ENCODE data around the gene SNAPC3. TPM values are rescaled to one million over a fixed set of nuclear protein-coding genes. Genes with fewer than 3 reads are reported as not detected.

Gene SNAPC3
- total and polyA plus RNA-seq, 2 of the 4 experiments (the other 2 are of a cell fraction) = 22.0 to 31.0 TPM

DNA sequence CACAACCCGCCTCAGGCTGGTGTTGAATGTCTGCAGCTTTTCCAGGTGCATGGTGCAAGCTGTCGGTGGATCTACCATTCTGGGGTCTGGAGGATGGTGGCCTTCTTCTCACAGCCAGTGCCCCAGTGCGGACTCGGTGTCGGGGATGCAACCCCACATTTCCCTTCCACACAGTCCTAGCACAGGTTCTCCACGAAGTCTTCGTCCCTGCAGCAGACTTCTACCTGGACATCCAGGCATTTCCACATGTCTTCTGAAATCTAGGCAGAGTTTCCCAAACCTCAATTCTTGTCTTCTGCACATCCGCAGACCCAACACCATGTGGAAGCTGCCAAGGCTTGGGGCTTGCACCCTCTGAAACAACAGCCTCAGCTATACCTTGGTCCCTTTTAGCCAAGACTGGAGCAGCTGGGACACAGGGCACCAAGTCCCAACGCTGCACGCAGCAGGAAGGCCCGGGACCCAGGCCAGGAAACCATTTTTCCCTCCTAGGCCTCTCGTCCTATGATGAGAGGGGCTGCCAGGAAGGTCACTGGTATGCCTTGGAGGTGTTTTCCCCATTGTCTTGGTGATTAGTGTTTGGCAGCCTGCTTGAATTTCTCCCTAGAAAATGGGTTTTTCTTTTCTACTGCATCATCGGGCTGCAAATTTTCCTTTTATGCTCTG, 69.9 kb downstream of the SNAPC3 start:
- H2BK15ac ChIP-seq (ENCODE audit: low read depth, low read length) = no peak overlapping the region
- H4K20me1 ChIP-seq (ENCODE audit: insufficient read depth, low read length) = peaks cover 5% of the 10 kb centered on the region; the same call in 1 of the 2 replicates
- no peak overlapping the region for H3K14ac ChIP-seq (replicated peaks; ENCODE audit: low read depth, low read length)
- H3K23ac ChIP-seq (ENCODE audit: low read depth, low read length) = no peak overlapping the region
- peaks cover 7% of the 10 kb centered on the region for H3K36me3 ChIP-seq (ENCODE audit: control insufficient read depth, insufficient read depth, low read length)
- H2AK9ac ChIP-seq (replicated peaks; ENCODE audit: low read depth, low read length, poor library complexity) = no peak overlapping the region
- H3K4me3 ChIP-seq (ENCODE audit: insufficient read depth, low read depth, low read length) = no peak overlapping the region
- no peak overlapping the region for H2BK20ac ChIP-seq (ENCODE audit: low read depth, low read length)
- intact Hi-C loops (cut with micrococcal nuclease) = no loop called here
- ChIA-PET POLR2A (ENCODE audit: unreplicated experiment) (no interaction called here), CTCF (no interaction called here)
- H4K8ac ChIP-seq (ENCODE audit: low read depth in 2 of 2, low read length in 2 of 2) = no peak overlapping the region
- no peak overlapping the region for H2BK5ac ChIP-seq (ENCODE audit: low read depth, low read length, poor library complexity, severe bottlenecking)
- ATAC-seq (ENCODE audit: low read depth) (no peak), DNase-seq (no peak)
- H3K4ac ChIP-seq (ENCODE audit: low read depth, low read length) = no peak overlapping the region
- H2AK5ac ChIP-seq (ENCODE audit: low read depth, low read length) = no peak overlapping the region
- no peak overlapping the region for H3K18ac ChIP-seq (ENCODE audit: low read depth, low read length)
- no peak overlapping the region for H4K5ac ChIP-seq (ENCODE audit: low read depth, low read length)
- no peaks in the 10 kb centered on the region; the same call in 1 of the 2 replicates for H3K9me3 ChIP-seq (ENCODE audit: control insufficient read depth, insufficient read depth, low read length)
- dilution Hi-C loops (cut with HindIII; ENCODE audit: low sequenced_read_pairs, unreplicated experiment) = no loop called here
- H3K4me1 ChIP-seq (ENCODE audit: control insufficient read depth, insufficient read depth, low read length) = no peaks in the 10 kb centered on the region
- no peak overlapping the region for H3K27ac ChIP-seq (ENCODE audit: insufficient read depth, low read length)
- H4K91ac ChIP-seq (ENCODE audit: insufficient read depth, low read depth, low read length) = no peak overlapping the region
- BruUV-seq (replicated peaks) = no TSS peak
- no peak overlapping the region for H3K56ac ChIP-seq (ENCODE audit: extremely low read depth, insufficient read depth, low read length)
- H3K9me1 ChIP-seq (ENCODE audit: insufficient read depth, low read length) = 0 out of 2 replicates have a peak, but pooled peaks cover 4% of the 10 kb centered on the region
- H3K79me1 ChIP-seq (ENCODE audit: low read depth in 1 of 2, low read length in 2 of 2) = peaks cover 12 to 33% of the 10 kb centered on the region in 2 experiments
- 97% methylated on average over 6 of the region's 13 CpGs; no CpG with 5 or more reads in 1 of the 2 experiments for WGBS, 2 experiments (ENCODE audit: extremely low coverage in 2 of 2, insufficient read length in 1 of 2)
- H2BK120ac ChIP-seq (ENCODE audit: low read depth, low read length) = no peak overlapping the region
- in situ Hi-C loops (cut with MboI; ENCODE audit: low sequenced_read_pairs) = no loop called here
- H3K27me3 ChIP-seq (ENCODE audit: control insufficient read depth, insufficient read depth, low read length) = no peaks in the 10 kb centered on the region
- no peak overlapping the region for H3K9ac ChIP-seq (ENCODE audit: low read depth, low read length)
- TF ChIP-seq CEBPB (IDR thresholded peaks at IDR 0.05; ENCODE audit: low read depth, low read length) (no peak), RCOR1 (IDR thresholded peaks at IDR 0.05; ENCODE audit: insufficient replicate concordance, low read length) (no peak), CTCF (conservative IDR thresholded peaks at IDR 0.05; ENCODE audit: low read depth, low read length) (no peak), USF2 (IDR thresholded peaks at IDR 0.05; ENCODE audit: low read depth, low read length) (no peak), POLR2A (IDR thresholded peaks at IDR 0.05; ENCODE audit: low read depth, low read length) (no peak), MAZ (IDR thresholded peaks at IDR 0.05; ENCODE audit: borderline replicate concordance, low read depth, low read length) (no peak), MXI1 (IDR thresholded peaks at IDR 0.05; ENCODE audit: borderline replicate concordance, low read depth, low read length) (no peak), NFE2L2 (IDR thresholded peaks at IDR 0.05; ENCODE audit: low read depth, low read length) (no peak), CHD1 (IDR thresholded peaks at IDR 0.05; ENCODE audit: low read depth, low read length) (no peak), RAD21 (IDR thresholded peaks at IDR 0.05; ENCODE audit: low read length) (no peak), MAFK (IDR thresholded peaks at IDR 0.05; ENCODE audit: low read depth, low read length) (no peak), BHLHE40 (IDR thresholded peaks at IDR 0.05; ENCODE audit: low read depth, low read length) (no peak), RFX5 (IDR thresholded peaks at IDR 0.05; ENCODE audit: low read depth, low read length) (no peak), SMC3 (IDR thresholded peaks at IDR 0.05; ENCODE audit: low read depth, low read length) (no peak), FOS (IDR thresholded peaks at IDR 0.05; ENCODE audit: low read depth, low read length) (no peak)
- TF ChIP-seq, protein P1, sequence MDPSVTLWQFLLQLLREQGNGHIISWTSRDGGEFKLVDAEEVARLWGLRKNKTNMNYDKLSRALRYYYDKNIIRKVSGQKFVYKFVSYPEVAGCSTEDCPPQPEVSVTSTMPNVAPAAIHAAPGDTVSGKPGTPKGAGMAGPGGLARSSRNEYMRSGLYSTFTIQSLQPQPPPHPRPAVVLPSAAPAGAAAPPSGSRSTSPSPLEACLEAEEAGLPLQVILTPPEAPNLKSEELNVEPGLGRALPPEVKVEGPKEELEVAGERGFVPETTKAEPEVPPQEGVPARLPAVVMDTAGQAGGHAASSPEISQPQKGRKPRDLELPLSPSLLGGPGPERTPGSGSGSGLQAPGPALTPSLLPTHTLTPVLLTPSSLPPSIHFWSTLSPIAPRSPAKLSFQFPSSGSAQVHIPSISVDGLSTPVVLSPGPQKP (IDR thresholded peaks at IDR 0.05; ENCODE audit: borderline replicate concordance, low read depth, low read length) = no peak
- no peak overlapping the region for H2AFZ ChIP-seq (replicated peaks; ENCODE audit: low read length, poor library complexity)
- H3K4me2 ChIP-seq (ENCODE audit: low read depth, low read length) = no peak overlapping the region

All from IMR-90 (cell line).